ENCODE data around the gene STK38. TPM values are rescaled to one million over a fixed set of nuclear protein-coding genes. Genes with fewer than 3 reads are reported as not detected.

Gene STK38
- total and polyA plus RNA-seq, 2 donors (not counting 1 experiment from before 2014, with no cell fraction given), result 26.1 to 67.4 TPM

- Histone ChIP-seq H4K20me1 (ENCODE audit: control insufficient read depth, insufficient read depth, low read length, poor library complexity, severe bottlenecking) (no peaks in the 10 kb centered on the region), H3K27ac (ENCODE audit: low read length in 2 of 2) (peak overlapping the region in 1 of 2 donors; percentile 33), H3K4me3 (ENCODE audit: control extremely low read depth in 1 of 5, extremely low read depth in 1 of 5, insufficient read depth in 1 of 5, low read depth in 2 of 5, low read length in 4 of 5) (no peak overlapping the region), H3K27me3 (replicated peaks in 1 of 4; ENCODE audit: control extremely low read depth in 1 of 4, control insufficient read depth in 3 of 4, insufficient read depth in 4 of 4, low read length in 3 of 4) (no peaks in the 10 kb centered on the region), H3K36me3 (replicated peaks in 1 of 2; ENCODE audit: control extremely low read depth in 1 of 2, control insufficient read depth in 1 of 2, extremely low read depth in 1 of 2, insufficient read depth in 2 of 2, low read length in 1 of 2) (no peaks in the 10 kb centered on the region), H3K4me2 (replicated peaks; ENCODE audit: low read depth, low read length, poor library complexity, severe bottlenecking) (no peak overlapping the region), H3K9me3 (ENCODE audit: control extremely low read depth in 1 of 3, control insufficient read depth in 2 of 3, insufficient read depth in 1 of 3, low read length in 2 of 3) (no peaks in the 10 kb centered on the region), H2AFZ (ENCODE audit: insufficient read depth, low read depth, low read length, poor library complexity, severe bottlenecking) (peak overlapping the region; percentile 66), H3K79me2 (ENCODE audit: control insufficient read depth, insufficient read depth, low read length) (no peaks in the 10 kb centered on the region), H3K9ac (ENCODE audit: low read length) (no peak overlapping the region), H3K4me1 (ENCODE audit: control insufficient read depth in 2 of 2, insufficient read depth in 2 of 2, low read length in 2 of 2) (peaks cover 5 to 6% of the 10 kb centered on the region in 2 donors)
- WGBS (ENCODE audit: insufficient coverage), result 14% methylated on average over 3 of the region's 7 CpGs
- ATAC-seq (ENCODE audit: low read depth), result peak; percentile 36
- ChIA-PET POLR2A (no interaction called here), CTCF (no interaction called here)
- no peak overlapping the region for H3K4me3 Mint-ChIP-seq
- H3K27ac Mint-ChIP-seq, result no peak overlapping the region
- intact Hi-C loops (cut with micrococcal nuclease), result no loop called here
- peak; percentile 18 for DNase-seq
- H3K27me3 Mint-ChIP-seq, result peaks cover 4% of the 10 kb centered on the region
- peaks cover 11% of the 10 kb centered on the region for H3K4me1 Mint-ChIP-seq
- TF ChIP-seq EZH2 (IDR thresholded peaks at IDR 0.05; ENCODE audit: borderline replicate concordance, insufficient read depth, low read depth, low read length, poor library complexity, severe bottlenecking), result no peak
- no peak for TF ChIP-seq CTCF (IDR thresholded peaks at IDR 0.05)
- no peaks in the 10 kb centered on the region for H3K9me3 Mint-ChIP-seq (ENCODE audit: insufficient read depth)
Measured at GRCh38 chr6:36559011-36559793, 11.9 kb upstream of the STK38 start.

- peaks cover 5 to 6% of the 10 kb centered on the region in 2 donors for H3K4me1 ChIP-seq (ENCODE audit: control insufficient read depth in 2 of 2, insufficient read depth in 2 of 2, low read length in 2 of 2)
- H3K4me3 ChIP-seq (ENCODE audit: control extremely low read depth in 1 of 5, extremely low read depth in 1 of 5, insufficient read depth in 1 of 5, low read depth in 2 of 5, low read length in 4 of 5), result no peak overlapping the region
- no peak overlapping the region for H2AFZ ChIP-seq (ENCODE audit: insufficient read depth, low read depth, low read length, poor library complexity, severe bottlenecking)
- ChIA-PET CTCF (no interaction called here), POLR2A (no interaction called here)
- intact Hi-C loops (cut with micrococcal nuclease), result no loop called here
- H3K27ac Mint-ChIP-seq, result no peak overlapping the region
- no peaks in the 10 kb centered on the region for H3K9me3 ChIP-seq (ENCODE audit: control extremely low read depth in 1 of 3, control insufficient read depth in 2 of 3, insufficient read depth in 1 of 3, low read length in 2 of 3)
- no peaks in the 10 kb centered on the region for H3K27me3 ChIP-seq (replicated peaks in 1 of 4; ENCODE audit: control extremely low read depth in 1 of 4, control insufficient read depth in 3 of 4, insufficient read depth in 4 of 4, low read length in 3 of 4)
- H3K4me3 Mint-ChIP-seq, result no peak overlapping the region
- no CpG with 5 or more reads among the region's 5 CpGs for WGBS (ENCODE audit: insufficient coverage)
- ATAC-seq (ENCODE audit: low read depth) (no peak), DNase-seq (no peak)
- no peaks in the 10 kb centered on the region for H3K27me3 Mint-ChIP-seq
- no peaks in the 10 kb centered on the region for H3K79me2 ChIP-seq (ENCODE audit: control insufficient read depth, insufficient read depth, low read length)
- H3K27ac ChIP-seq (ENCODE audit: low read length in 2 of 2), result no peak overlapping the region
- no peaks in the 10 kb centered on the region for H4K20me1 ChIP-seq (ENCODE audit: control insufficient read depth, insufficient read depth, low read length, poor library complexity, severe bottlenecking)
- no peak for TF ChIP-seq CTCF (IDR thresholded peaks at IDR 0.05)
- TF ChIP-seq EZH2 (IDR thresholded peaks at IDR 0.05; ENCODE audit: borderline replicate concordance, insufficient read depth, low read depth, low read length, poor library complexity, severe bottlenecking), result no peak
- H3K4me1 Mint-ChIP-seq, result peaks cover 11% of the 10 kb centered on the region
- no peaks in the 10 kb centered on the region for H3K9me3 Mint-ChIP-seq (ENCODE audit: insufficient read depth)
- no peak overlapping the region for H3K4me2 ChIP-seq (replicated peaks; ENCODE audit: low read depth, low read length, poor library complexity, severe bottlenecking)
- no peaks in the 10 kb centered on the region for H3K36me3 ChIP-seq (replicated peaks in 1 of 2; ENCODE audit: control extremely low read depth in 1 of 2, control insufficient read depth in 1 of 2, extremely low read depth in 1 of 2, insufficient read depth in 2 of 2, low read length in 1 of 2)
- H3K9ac ChIP-seq (ENCODE audit: low read length), result no peak overlapping the region
Measured at GRCh38 chr6:36556281-36556680, 9.0 kb upstream of the STK38 start.

Measured in B cell (primary cell).